Measurements from ENCODE around the gene KLHL29.

The KLHL29 gene

GRCh38 chr2:23548143-23548769 lies 163.3 kb downstream of the KLHL29 start:
- TF ChIP-seq CTCF (IDR thresholded peaks at IDR 0.05), result no peak

- no peak for TF ChIP-seq CTCF (IDR thresholded peaks at IDR 0.05)
Observed at GRCh38 chr2:23549051-23549450, 164.1 kb downstream of the KLHL29 start.

- TF ChIP-seq CTCF (IDR thresholded peaks at IDR 0.05), result no peak
Observed at GRCh38 chr2:23549821-23550530, 165.0 kb downstream of the KLHL29 start.

- no peak for TF ChIP-seq CTCF (IDR thresholded peaks at IDR 0.05)
Observed at GRCh38 chr2:23550553-23550952, 165.6 kb downstream of the KLHL29 start.

GRCh38 chr2:23551875-23552274 lies 166.9 kb downstream of the KLHL29 start:
- TF ChIP-seq CTCF (IDR thresholded peaks at IDR 0.05), result no peak

GRCh38 chr2:23553561-23553960 lies 168.6 kb downstream of the KLHL29 start:
- TF ChIP-seq CTCF (IDR thresholded peaks at IDR 0.05), result no peak

GRCh38 chr2:23554054-23554697 lies 169.2 kb downstream of the KLHL29 start:
- no peak for TF ChIP-seq CTCF (IDR thresholded peaks at IDR 0.05)

All from LNCAP (cell line).